Glomerular visceral epithelial cell (primary cell): ENCODE data around the gene GTF2A1.
A peak's percentile ranks its signal among the peaks of the same experiment; 100 is the strongest.
"Not testable (repeated sequence)": the region's sequence is repeated elsewhere in the genome, so short reads cannot be mapped to it uniquely, and the experiment has no call there.

Experiments used
- DNase-seq: peaks from one replicate; pipeline ENCODE4 v3.0.0-alpha.2; 2016; ENCODE audit errors: extremely low spot score

The GTF2A1 gene

GRCh38 chr14:81231540-81231939, 10.8 kb upstream of the GTF2A1 start:
- DNase-seq: no peak

GRCh38 chr14:81224222-81224621, 3.5 kb upstream of the GTF2A1 start:
- no peak for DNase-seq

GRCh38 chr14:81223788-81224187, 3.0 kb upstream of the GTF2A1 start:
- not testable (repeated sequence) for DNase-seq

- DNase-seq: no peak
Observed at GRCh38 chr14:81222691-81223090, 1.9 kb upstream of the GTF2A1 start.

GRCh38 chr14:81222126-81222525, 1.4 kb upstream of the GTF2A1 start:
- DNase-seq: no peak

GRCh38 chr14:81221579-81222102, 882 bp upstream of the GTF2A1 start:
- DNase-seq: no peak

- no peak for DNase-seq
Observed at GRCh38 chr14:81220580-81220829, 254 bp downstream of the GTF2A1 start.

GRCh38 chr14:81219759-81220579, 790 bp downstream of the GTF2A1 start:
- peak; percentile 37 for DNase-seq

- DNase-seq: peak; percentile 98
Observed at GRCh38 chr14:81219210-81219758, 1.5 kb downstream of the GTF2A1 start.

- DNase-seq: peak; percentile 20
Observed at GRCh38 chr14:81211844-81212243, 8.9 kb downstream of the GTF2A1 start.

- DNase-seq: no peak
Observed at GRCh38 chr14:81209167-81209836, 11.5 kb downstream of the GTF2A1 start.

- no peak for DNase-seq
Observed at GRCh38 chr14:81208489-81208888, 12.3 kb downstream of the GTF2A1 start.

GRCh38 chr14:81206115-81206514, 14.6 kb downstream of the GTF2A1 start:
- DNase-seq: no peak

GRCh38 chr14:81205639-81206038, 15.1 kb downstream of the GTF2A1 start:
- DNase-seq: no peak

- no peak for DNase-seq
Observed at GRCh38 chr14:81200054-81200453, 20.7 kb downstream of the GTF2A1 start.

- DNase-seq: no peak
Observed at GRCh38 chr14:81199084-81199483, 21.7 kb downstream of the GTF2A1 start.

- DNase-seq: no peak
Observed at GRCh38 chr14:81198651-81199050, 22.1 kb downstream of the GTF2A1 start.

GRCh38 chr14:81193924-81194633, 26.7 kb downstream of the GTF2A1 start:
- DNase-seq: no peak

- DNase-seq: no peak
Observed at GRCh38 chr14:81192594-81192993, 28.2 kb downstream of the GTF2A1 start.

GRCh38 chr14:81187832-81188522, 32.8 kb downstream of the GTF2A1 start:
- no peak for DNase-seq

GRCh38 chr14:81179631-81180030, 41.1 kb downstream of the GTF2A1 start:
- DNase-seq: no peak

- no peak for DNase-seq
Observed at GRCh38 chr14:81178063-81178462, 42.7 kb downstream of the GTF2A1 start.
